Renal cortical epithelial cell (primary cell): Measurements from ENCODE around the gene EPC1. TPM values are rescaled to one million over a fixed set of nuclear protein-coding genes. Genes with fewer than 3 reads are reported as not detected.
A peak's percentile ranks its signal among the peaks of the same experiment; 100 is the strongest.
"Not testable (repeated sequence)": the region's sequence is repeated elsewhere in the genome, so short reads cannot be mapped to it uniquely, and the experiment has no call there.

ENCODE experiments used
- DNase-seq: peaks from one replicate; pipeline ENCODE4 v3.0.0-alpha.2; 2011; ENCODE audit warnings: low read depth
- total RNA-seq: library from RNA; depleted of rRNA; stranded (reverse); fragments of >200 nt; gene quantifications from 2 replicates; pipeline ENCODE4 v1.2.3, GENCODE V29; 2014

Gene EPC1
- total RNA-seq, 1 donor from 2014 or later = 29.5 TPM

DNA sequence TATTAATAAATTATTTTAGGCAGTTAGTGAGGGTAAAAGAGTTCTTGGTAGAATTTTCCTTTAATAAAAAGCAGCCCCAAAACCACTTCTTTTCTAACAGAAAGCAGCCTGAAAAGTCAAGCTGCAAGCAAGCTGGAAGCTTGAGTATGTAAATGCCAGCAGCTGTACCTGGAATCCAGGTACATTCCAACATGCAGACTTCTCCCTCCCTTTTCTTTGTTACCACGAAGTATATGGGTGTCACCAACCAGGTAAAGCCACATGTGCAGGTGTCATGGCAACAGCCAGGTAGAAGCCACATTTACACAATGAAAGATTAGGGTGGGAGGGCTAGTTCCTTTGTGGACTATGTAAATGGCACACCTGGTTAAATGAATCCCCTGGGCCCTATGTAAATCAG lies 114.6 kb downstream of the EPC1 start:
- DNase-seq = peak; percentile 6

DNA sequence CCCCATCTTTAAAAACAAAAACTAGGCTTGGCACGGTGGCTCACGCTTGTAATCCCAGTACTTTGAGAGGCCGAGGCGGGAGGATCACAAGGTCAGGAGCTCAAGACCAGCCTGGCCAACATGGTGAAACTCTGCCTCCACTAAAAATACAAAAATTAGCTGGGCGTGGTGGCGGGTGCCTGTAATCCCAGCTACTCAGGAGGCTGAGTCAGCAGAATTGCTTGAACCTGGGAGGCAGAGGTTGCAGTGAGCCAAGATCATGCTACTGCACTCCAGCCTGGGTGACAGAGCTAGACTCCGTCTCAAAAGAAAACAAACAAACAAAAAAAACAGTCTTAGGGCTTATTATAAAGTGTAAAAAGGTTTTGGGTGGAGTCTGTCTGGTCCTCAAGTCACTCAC lies 117.2 kb downstream of the EPC1 start:
- DNase-seq = not testable (repeated sequence)

DNA sequence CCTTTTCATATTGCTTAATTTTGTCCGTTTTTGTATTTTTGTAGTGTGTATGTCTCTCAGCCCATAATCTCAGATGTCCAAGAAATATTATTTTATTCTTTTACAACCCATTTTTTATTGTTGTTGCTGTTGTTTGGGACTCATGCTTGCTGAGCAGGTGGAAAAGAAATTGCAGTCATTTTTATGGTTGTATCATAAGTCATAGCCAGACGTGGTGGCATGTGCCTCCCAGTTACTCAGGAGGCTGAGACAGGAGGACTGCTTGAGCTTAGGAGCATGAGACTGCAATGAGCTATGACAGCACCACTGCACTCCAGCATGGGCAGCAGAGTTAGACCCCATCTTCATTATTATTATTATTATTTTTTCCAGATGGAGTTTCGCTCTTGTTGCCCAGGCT lies 117.8 kb downstream of the EPC1 start:
- DNase-seq = no peak

DNA sequence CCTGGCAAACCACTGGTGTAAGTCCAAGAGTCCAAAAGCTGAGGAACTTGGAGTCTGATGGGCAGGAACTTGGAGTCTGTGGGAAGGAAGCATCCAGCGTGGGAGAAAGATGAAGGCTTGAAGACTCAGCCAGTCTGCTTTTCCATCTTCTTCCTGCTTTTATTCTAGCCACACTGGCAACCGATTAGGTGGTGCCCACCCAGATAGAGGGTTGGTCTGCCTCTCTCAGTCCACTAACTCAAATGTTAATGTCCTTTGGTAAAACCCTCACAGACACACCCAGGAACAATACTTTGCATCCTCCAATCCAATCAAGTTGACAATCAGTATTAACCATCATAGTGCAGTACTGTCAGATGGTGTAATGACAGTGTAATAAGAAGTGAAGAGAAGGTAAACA lies 119.2 kb downstream of the EPC1 start:
- DNase-seq = no peak

DNA sequence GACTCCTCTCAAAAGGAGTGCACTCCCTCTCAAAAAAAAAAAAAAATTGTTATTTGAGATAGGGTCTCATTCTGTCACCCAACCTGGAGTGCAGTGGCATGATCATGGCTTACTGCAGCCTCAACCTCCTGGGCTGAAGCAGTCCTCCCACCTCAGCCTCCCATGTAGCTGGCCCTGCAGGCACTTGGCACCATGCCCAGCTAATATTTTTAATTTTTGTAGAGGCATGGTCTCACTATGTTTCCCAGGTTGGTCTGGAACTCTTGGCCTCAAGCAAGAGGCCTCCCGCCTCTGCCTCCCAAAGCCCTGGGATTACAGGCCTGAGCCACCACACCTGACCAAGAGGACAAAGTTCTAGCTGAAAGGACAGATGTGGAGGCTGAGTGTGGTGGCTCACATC lies 120.3 kb downstream of the EPC1 start:
- DNase-seq = no peak

DNA sequence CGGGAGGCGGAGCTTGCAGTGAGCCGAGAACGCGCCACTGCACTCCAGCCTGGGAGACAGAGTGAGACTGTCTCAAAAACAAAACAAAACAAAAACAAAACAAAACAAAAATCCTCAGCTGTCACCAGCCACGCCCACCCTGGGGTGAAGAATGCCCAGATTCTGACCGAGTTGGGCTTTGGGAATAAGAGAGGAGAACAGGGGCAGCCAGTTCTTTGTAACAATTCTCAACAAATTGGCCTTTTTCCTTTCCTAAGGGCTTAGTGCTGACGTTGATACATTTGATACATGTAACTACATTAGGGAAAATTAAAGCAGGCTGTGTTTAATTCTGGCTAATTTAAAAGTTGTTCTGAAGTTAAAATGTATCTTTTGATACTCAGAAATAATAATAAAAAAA lies 121.0 kb downstream of the EPC1 start:
- DNase-seq = no peak

DNA sequence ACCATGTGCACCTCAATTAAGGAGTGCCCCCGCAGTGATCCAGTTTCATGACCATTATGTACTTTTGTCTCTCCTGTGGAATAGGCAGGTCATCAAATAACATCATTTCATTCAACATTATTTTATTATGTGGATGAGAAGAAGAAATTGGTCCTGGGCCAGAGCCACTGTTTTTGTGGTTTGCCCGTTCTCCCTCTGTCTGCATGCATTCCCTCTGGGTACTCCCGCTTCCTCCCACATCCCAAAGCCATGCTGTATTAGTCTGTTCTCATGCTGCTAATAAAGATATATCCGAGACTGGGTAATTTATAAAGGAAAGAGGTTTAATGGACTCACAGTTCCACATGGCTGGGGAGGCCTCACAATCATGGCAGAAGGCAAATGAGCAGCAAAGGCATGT lies 124.6 kb downstream of the EPC1 start:
- DNase-seq = not testable (repeated sequence)

DNA sequence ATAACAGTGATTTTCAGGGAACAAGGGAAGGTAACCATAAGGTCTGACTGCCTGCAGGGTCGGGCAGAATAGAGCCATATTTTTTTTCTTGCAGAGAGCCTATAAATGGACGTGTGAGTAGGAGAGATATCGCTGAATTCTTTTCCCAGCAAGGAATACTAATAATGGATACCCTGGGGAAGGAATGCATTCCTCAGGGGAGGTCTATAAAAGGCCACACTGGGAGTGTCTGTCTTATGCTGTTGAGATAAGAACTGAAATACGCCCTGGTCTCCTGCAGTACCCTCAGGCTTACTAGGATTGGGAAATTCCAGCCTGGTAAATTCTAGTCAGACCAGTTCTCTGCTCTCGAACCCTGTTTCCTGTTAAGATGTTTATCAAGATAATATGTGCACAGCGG lies 127.8 kb downstream of the EPC1 start:
- DNase-seq = not testable (repeated sequence)

DNA sequence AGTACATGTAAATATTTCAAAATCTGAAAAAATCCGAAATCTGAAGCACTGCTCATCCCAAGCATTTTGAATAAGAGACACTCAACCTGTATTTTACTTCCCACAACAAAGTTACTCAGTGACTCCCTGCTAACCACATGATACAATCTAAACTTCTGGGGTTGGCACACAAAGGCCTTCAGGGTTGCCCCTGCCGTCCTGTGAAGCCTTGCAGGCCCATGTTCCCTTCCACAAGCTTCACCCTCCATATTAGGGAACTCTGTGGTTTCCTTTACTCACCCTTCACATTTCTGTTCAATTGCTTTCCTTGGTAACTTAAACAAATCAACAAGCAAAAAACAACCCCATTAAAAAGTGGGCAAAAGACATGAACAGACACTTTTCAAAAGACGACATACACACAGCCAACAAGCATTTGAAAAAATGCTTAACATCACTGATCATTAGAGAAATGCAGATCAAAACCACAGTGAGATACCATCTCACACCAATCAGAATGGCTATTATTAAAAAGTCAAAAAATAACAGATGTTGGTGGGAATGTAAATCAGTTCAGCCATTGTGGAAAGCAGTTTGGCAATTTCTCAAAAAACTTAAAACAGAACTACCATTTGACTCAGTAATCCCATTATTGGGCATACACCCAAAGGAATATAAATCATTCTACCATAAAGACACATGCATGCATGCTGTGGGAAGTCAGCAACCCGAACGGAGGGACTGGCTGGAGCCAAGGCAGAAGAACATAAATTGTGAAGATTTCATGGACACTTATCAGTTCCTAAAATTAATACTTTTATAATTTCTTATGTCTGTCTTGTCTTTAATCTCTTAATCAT lies 128.5 kb downstream of the EPC1 start:
- DNase-seq = peak; percentile 49

Other genes with a start within 250 kb of the EPC1 start
- 3.5 and 14.5 TPM in 2 replicates for gene CCDC7, start 99.0 kb upstream of the EPC1 start, total RNA-seq